Body of pancreas (tissue), 4 donors: Measurements from ENCODE around the gene GNAT2.

Source experiments
- POLR2A ChIP-seq, 3 donors: fragments of 450-650 bp; IDR thresholded peaks; one replicate each; pipeline ENCODE4 v1.6.1; 2016; ENCODE audit warnings: antibody characterized with exemption in 3 of 3, mild to moderate bottlenecking in 2 of 3
- TF ChIP-seq, protein P1 (sequence below), 7 experiments: fragments of 450-650 bp in 4 of 7; fragments of 200-600 bp in 3 of 7; sonication (generic) in 3 of 7; IDR thresholded peaks; one replicate each; pipeline ENCODE4 v1.5.1; 2016 to 2019; ENCODE audit warnings: antibody characterized with exemption in 7 of 7

DNA sequence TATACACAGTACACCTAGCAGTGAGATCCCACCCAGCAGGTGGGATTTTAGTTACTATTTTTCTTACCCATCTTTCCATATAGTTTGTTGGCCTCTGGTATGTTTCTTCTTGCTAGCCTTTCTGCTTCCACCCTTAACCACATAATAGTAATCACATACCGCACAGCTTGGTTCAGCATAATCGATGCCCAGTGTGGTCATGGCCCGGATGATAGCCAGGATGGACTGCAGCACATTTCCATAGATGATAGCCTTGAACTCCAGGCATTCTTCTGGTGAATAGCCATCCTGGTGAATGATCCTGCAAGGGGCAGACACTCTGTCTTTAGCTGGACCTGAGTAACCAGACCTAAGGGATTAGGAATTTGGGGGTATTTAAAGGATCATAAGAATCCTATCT is 9.5 kb downstream of the GNAT2 start:
- TF ChIP-seq, protein P1, sequence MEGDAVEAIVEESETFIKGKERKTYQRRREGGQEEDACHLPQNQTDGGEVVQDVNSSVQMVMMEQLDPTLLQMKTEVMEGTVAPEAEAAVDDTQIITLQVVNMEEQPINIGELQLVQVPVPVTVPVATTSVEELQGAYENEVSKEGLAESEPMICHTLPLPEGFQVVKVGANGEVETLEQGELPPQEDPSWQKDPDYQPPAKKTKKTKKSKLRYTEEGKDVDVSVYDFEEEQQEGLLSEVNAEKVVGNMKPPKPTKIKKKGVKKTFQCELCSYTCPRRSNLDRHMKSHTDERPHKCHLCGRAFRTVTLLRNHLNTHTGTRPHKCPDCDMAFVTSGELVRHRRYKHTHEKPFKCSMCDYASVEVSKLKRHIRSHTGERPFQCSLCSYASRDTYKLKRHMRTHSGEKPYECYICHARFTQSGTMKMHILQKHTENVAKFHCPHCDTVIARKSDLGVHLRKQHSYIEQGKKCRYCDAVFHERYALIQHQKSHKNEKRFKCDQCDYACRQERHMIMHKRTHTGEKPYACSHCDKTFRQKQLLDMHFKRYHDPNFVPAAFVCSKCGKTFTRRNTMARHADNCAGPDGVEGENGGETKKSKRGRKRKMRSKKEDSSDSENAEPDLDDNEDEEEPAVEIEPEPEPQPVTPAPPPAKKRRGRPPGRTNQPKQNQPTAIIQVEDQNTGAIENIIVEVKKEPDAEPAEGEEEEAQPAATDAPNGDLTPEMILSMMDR (IDR thresholded peaks at IDR 0.05) = no peak
- TF ChIP-seq POLR2A (IDR thresholded peaks at IDR 0.05) = no peak
